Bronchial epithelial cell (primary cell): ENCODE data around the gene LRMDA. TPM values are rescaled to one million over a fixed set of nuclear protein-coding genes. Genes with fewer than 3 reads are reported as not detected.

Source experiments
- DNase-seq: peaks from one replicate; pipeline ENCODE4 v3.0.0-alpha.2; 2010; ENCODE audit warnings: low read depth
- FAIRE-seq: peaks from 2 replicates; lab custom pipeline; 2011; peaks lifted over from hg19 to GRCh38; lab: Jason Lieb, UNC
- H3K27me3 ChIP-seq: 2 replicates; pipeline ENCODE4 v1.5.1; 2011; ENCODE audit warnings: low read length; ENCODE audit not compliant: control insufficient read depth, insufficient read depth
- H3K36me3 ChIP-seq: 2 replicates; pipeline ENCODE4 v1.5.1; 2011; ENCODE audit warnings: low read length; ENCODE audit not compliant: control insufficient read depth, insufficient read depth
- H3K4me3 ChIP-seq: 2 replicates; pipeline ENCODE4 v1.5.1; 2011; ENCODE audit warnings: mild to moderate bottlenecking, low read depth, low read length, control low read depth
- CTCF ChIP-seq: IDR thresholded peaks from 2 replicates; pipeline ENCODE4 v1.5.1; 2011; ENCODE audit warnings: mild to moderate bottlenecking, moderate library complexity, low read length, control low read depth, inconsistent platforms; ENCODE audit not compliant: insufficient read depth, severe bottlenecking
- total RNA-seq: library from RNA; depleted of rRNA; stranded (reverse); fragments of >200 nt; gene quantifications from 2 replicates; pipeline ENCODE4 v1.2.1, GENCODE V29; 2014

LRMDA gene
- total RNA-seq, 1 donor from 2014 or later: 1.6 TPM

GRCh38 chr10:75612904-75613684 lies 181.7 kb downstream of the LRMDA start:
- FAIRE-seq (no peak), DNase-seq (no peak)
- H3K36me3 ChIP-seq: no peaks in the 10 kb centered on the region
- H3K27me3 ChIP-seq: no peaks in the 10 kb centered on the region
- H3K4me3 ChIP-seq: no peak overlapping the region
- TF ChIP-seq CTCF: no peak

- H3K4me3 ChIP-seq: no peak overlapping the region
- H3K36me3 ChIP-seq: no peaks in the 10 kb centered on the region
- no peak for TF ChIP-seq CTCF
- DNase-seq (no peak), FAIRE-seq (no peak)
- no peaks in the 10 kb centered on the region for H3K27me3 ChIP-seq
Measured at GRCh38 chr10:75613685-75614504, 182.5 kb downstream of the LRMDA start.

- FAIRE-seq (no peak), DNase-seq (no peak)
- H3K4me3 ChIP-seq: no peak overlapping the region
- H3K27me3 ChIP-seq: no peaks in the 10 kb centered on the region
- H3K36me3 ChIP-seq: no peaks in the 10 kb centered on the region
- TF ChIP-seq CTCF: no peak
Measured at GRCh38 chr10:75616076-75616475, 184.7 kb downstream of the LRMDA start.

GRCh38 chr10:75616874-75617478 lies 185.6 kb downstream of the LRMDA start:
- H3K27me3 ChIP-seq: no peaks in the 10 kb centered on the region
- no peaks in the 10 kb centered on the region for H3K36me3 ChIP-seq
- DNase-seq (no peak), FAIRE-seq (no peak)
- no peak for TF ChIP-seq CTCF
- no peak overlapping the region for H3K4me3 ChIP-seq

GRCh38 chr10:75617485-75618155 lies 186.2 kb downstream of the LRMDA start:
- no peak for DNase-seq
- FAIRE-seq: peak; percentile 86

More at GRCh38 chr10:75617485-75618155, 186.2 kb downstream of the LRMDA start:
- no peak for TF ChIP-seq CTCF
- Histone ChIP-seq H3K27me3 (no peaks in the 10 kb centered on the region), H3K4me3 (no peak overlapping the region), H3K36me3 (no peaks in the 10 kb centered on the region)
